HG02623 (cell line): ENCODE measurements around the gene TASOR2.

ENCODE experiments used
- ATAC-seq: cut with Tn5 transposase; IDR thresholded peaks from one replicate; pipeline ENCODE4 v1.9.1; 2021; ENCODE audit warnings: moderate library complexity; ENCODE audit not compliant: unreplicated experiment

TASOR2 gene

GRCh38 chr10:5656737-5657579 lies 27.7 kb upstream of the TASOR2 start:
- no peak for ATAC-seq

- ATAC-seq, result no peak
Measured at GRCh38 chr10:5658871-5659618, 25.6 kb upstream of the TASOR2 start.

- ATAC-seq, result peak; percentile 49
Measured at GRCh38 chr10:5659702-5660528, 24.7 kb upstream of the TASOR2 start.

- ATAC-seq, result no peak
Measured at GRCh38 chr10:5661043-5661442, 23.6 kb upstream of the TASOR2 start.

- no peak for ATAC-seq
Measured at GRCh38 chr10:5662708-5663579, 21.7 kb upstream of the TASOR2 start.

- no peak for ATAC-seq
Measured at GRCh38 chr10:5663692-5664427, 20.8 kb upstream of the TASOR2 start.

- ATAC-seq, result no peak
Measured at GRCh38 chr10:5665373-5666007, 19.1 kb upstream of the TASOR2 start.

GRCh38 chr10:5666008-5666840 lies 18.4 kb upstream of the TASOR2 start, which contains the start of gene ASB13:
Gene ASB13 (minus strand): TSS chr10:5666595. CDS start chr10:5666551, 44 bp downstream.
- ATAC-seq, result peak; percentile 50

- ATAC-seq, result no peak
Measured at GRCh38 chr10:5666841-5667630, 17.6 kb upstream of the TASOR2 start.

GRCh38 chr10:5668429-5668828 lies 16.2 kb upstream of the TASOR2 start:
- no peak for ATAC-seq

GRCh38 chr10:5669604-5670003 lies 15.0 kb upstream of the TASOR2 start:
- no peak for ATAC-seq

GRCh38 chr10:5670662-5671375 lies 13.8 kb upstream of the TASOR2 start:
- no peak for ATAC-seq

- no peak for ATAC-seq
Measured at GRCh38 chr10:5678397-5679036, 6.1 kb upstream of the TASOR2 start.

- ATAC-seq, result no peak
Measured at GRCh38 chr10:5679037-5679435, 5.6 kb upstream of the TASOR2 start.

GRCh38 chr10:5679606-5680005 lies 5.0 kb upstream of the TASOR2 start:
- ATAC-seq, result no peak

- ATAC-seq, result no peak
Measured at GRCh38 chr10:5681930-5682329, 2.7 kb upstream of the TASOR2 start.
